ENCODE results near the gene GLCE.

The GLCE gene

DNA sequence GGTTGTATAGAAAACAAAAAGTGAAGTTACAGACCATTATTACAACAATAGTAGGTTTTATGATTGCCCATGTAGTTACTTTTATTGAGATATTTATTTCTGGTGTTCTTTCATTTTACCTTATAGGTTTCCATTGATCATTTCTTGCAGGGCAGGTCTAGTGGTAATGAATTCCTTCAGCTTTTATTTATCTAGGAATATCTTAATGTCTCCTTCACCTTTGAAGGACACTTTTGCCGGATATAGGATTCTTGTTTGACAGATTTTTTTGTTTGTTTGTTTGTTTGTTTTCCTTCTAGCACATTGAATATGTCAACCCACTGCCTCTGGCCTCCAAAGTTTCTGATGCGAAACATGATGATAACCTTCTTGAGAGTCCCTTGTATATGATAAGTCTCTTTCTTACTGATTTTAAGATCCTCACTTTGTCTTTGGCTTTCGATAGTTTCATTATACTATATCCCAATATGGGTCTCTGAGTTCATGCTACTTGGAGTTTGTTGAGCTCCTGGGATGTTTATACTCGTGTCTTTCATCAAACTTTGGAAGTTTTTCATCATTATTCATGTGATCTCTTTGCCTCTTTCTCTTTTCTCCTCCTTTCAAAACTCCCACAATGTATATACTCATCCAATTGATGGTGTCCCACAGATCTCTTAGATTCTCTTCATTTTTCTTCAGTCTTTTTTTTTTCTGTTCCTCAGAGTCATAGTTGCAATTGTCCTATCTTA, 62.8 kb downstream of the GLCE start:
- no peak for DNase-seq (ENCODE audit: low read depth in 2 of 2)
- no peak for TF ChIP-seq CTCF (IDR thresholded peaks at IDR 0.05; ENCODE audit: low read depth, low read length)
- H3K4me3 ChIP-seq (replicated peaks in 1 of 2; ENCODE audit: low read depth in 2 of 2, low read length in 2 of 2): no peak overlapping the region

GRCh38 chr15:69224383-69224782, 63.9 kb downstream of the GLCE start:
- no peak overlapping the region for H3K4me3 ChIP-seq (replicated peaks in 1 of 2; ENCODE audit: low read depth in 2 of 2, low read length in 2 of 2)
- TF ChIP-seq CTCF (IDR thresholded peaks at IDR 0.05; ENCODE audit: low read depth, low read length): no peak
- DNase-seq (ENCODE audit: low read depth in 2 of 2): peak in 1 of 2 donors; percentile 19

GRCh38 chr15:69225355-69226022, 65.1 kb downstream of the GLCE start:
- no peak overlapping the region for H3K4me3 ChIP-seq (replicated peaks in 1 of 2; ENCODE audit: low read depth in 2 of 2, low read length in 2 of 2)
- DNase-seq (ENCODE audit: low read depth in 2 of 2): peak; percentile 70 to 71
- TF ChIP-seq CTCF (IDR thresholded peaks at IDR 0.05; ENCODE audit: low read depth, low read length): peak; percentile 23

DNA sequence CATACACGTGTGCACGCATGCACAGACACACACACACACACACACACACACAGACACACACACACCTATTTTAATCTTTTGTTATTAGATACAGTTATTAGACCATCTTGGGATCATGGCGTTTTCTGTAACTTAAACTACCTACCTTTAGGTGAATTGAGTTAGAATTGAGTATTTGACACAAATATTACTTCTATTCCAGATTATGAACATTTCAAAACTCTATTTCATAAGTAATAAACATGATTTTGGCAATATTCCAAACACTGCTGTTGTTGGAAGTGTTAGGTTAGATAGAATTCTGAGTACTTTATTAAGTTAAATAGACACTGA, 65.6 kb downstream of the GLCE start:
- DNase-seq (ENCODE audit: low read depth in 2 of 2): no peak
- TF ChIP-seq CTCF (IDR thresholded peaks at IDR 0.05; ENCODE audit: low read depth, low read length): no peak
- H3K4me3 ChIP-seq (replicated peaks in 1 of 2; ENCODE audit: low read depth in 2 of 2, low read length in 2 of 2): no peak overlapping the region

DNA sequence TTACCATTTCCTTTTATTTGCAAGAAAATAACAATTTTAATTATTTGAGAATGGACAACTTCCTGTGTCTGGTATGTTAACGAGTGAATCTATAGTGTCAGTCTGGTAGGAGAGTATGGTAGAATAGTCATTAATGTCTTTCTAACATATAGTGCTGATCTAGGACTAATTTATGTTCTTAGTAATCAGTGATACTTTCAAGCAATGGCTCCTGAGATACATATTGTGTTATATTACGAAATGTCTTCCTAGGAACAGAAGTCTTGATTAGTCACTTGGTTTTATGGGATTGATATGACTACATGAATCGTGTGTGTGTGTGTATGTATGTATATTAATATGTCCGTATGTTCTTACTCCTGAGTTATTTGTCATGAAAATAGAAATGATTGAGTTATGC, 71.7 kb downstream of the GLCE start:
- DNase-seq (ENCODE audit: low read depth in 2 of 2): peak; percentile 22 to 49
- no peak for TF ChIP-seq CTCF (IDR thresholded peaks at IDR 0.05; ENCODE audit: low read depth, low read length)
- no peak overlapping the region for H3K4me3 ChIP-seq (replicated peaks in 1 of 2; ENCODE audit: low read depth in 2 of 2, low read length in 2 of 2)

- H3K4me3 ChIP-seq (replicated peaks in 1 of 2; ENCODE audit: low read depth in 2 of 2, low read length in 2 of 2): no peak overlapping the region
- peak; percentile 3 to 13 for DNase-seq (ENCODE audit: low read depth in 2 of 2)
- no peak for TF ChIP-seq CTCF (IDR thresholded peaks at IDR 0.05; ENCODE audit: low read depth, low read length)
Measured at GRCh38 chr15:69232765-69233164, 72.3 kb downstream of the GLCE start.
